SK-N-SH (cell line): ENCODE measurements around the gene CALCOCO2.

Source experiments
- ELF1 ChIP-seq: IDR thresholded peaks from 2 replicates; pipeline ENCODE4 v1.4.0; 2012
- FOXM1 ChIP-seq: IDR thresholded peaks from 2 replicates; pipeline ENCODE4 v1.4.0; 2012; ENCODE audit warnings: low read depth, mild to moderate bottlenecking
- NRF1 ChIP-seq: IDR thresholded peaks from 2 replicates; pipeline ENCODE4 v1.6.1; 2012; ENCODE audit warnings: low read depth, mild to moderate bottlenecking, low read length
- TF ChIP-seq, protein P1 (sequence below): fragments of 200-600 bp; sonication (generic); IDR thresholded peaks from 2 replicates; pipeline ENCODE4 v1.6.1; 2017; ENCODE audit warnings: antibody characterized with exemption, mild to moderate bottlenecking, moderate library complexity
- TF ChIP-seq, protein P2 (sequence below): fragments of 150-350 bp; IDR thresholded peaks from 2 replicates; pipeline ENCODE4 v1.6.1; 2017; ENCODE audit warnings: antibody characterized with exemption, low read length, low read depth, borderline replicate concordance

DNA sequence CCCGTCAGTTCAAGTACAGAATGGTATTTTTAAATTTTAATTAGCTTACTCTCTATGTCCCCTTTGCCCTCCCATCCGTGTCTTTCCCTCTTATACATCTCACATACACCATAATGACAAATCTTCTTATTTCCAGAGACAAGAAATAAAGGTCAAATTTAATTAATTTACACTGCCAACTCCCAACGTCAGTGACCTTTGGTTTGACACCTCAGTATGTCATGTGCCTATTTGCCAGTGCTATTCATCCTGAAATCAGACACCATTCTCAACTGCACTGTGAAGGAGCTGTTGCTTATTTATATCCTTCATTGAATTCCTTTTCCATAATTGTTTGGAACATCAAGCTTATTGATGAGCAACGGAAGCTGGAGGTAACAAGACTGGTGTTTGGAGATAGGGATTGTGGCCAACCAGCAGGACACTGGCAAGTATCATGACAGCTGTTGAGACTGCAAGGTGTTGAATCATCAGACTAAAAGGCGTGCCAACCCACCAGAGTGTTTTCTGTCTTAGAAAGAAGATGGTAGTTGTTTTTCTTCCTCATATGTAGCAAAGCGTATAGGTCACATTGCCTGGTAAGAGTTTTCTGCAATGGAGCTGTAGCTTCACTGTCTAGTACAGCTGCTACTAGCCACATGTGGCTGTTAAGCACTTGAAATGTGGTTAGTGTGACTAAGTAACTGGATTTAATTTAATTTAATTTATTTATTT, 12.5 kb downstream of the CALCOCO2 start:
- TF ChIP-seq, protein P1, sequence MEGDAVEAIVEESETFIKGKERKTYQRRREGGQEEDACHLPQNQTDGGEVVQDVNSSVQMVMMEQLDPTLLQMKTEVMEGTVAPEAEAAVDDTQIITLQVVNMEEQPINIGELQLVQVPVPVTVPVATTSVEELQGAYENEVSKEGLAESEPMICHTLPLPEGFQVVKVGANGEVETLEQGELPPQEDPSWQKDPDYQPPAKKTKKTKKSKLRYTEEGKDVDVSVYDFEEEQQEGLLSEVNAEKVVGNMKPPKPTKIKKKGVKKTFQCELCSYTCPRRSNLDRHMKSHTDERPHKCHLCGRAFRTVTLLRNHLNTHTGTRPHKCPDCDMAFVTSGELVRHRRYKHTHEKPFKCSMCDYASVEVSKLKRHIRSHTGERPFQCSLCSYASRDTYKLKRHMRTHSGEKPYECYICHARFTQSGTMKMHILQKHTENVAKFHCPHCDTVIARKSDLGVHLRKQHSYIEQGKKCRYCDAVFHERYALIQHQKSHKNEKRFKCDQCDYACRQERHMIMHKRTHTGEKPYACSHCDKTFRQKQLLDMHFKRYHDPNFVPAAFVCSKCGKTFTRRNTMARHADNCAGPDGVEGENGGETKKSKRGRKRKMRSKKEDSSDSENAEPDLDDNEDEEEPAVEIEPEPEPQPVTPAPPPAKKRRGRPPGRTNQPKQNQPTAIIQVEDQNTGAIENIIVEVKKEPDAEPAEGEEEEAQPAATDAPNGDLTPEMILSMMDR, result no peak
- TF ChIP-seq FOXM1 (no peak), ELF1 (no peak), NRF1 (no peak)
- TF ChIP-seq, protein P2, sequence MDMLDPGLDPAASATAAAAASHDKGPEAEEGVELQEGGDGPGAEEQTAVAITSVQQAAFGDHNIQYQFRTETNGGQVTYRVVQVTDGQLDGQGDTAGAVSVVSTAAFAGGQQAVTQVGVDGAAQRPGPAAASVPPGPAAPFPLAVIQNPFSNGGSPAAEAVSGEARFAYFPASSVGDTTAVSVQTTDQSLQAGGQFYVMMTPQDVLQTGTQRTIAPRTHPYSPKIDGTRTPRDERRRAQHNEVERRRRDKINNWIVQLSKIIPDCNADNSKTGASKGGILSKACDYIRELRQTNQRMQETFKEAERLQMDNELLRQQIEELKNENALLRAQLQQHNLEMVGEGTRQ, result no peak
